Naive thymus-derived CD4-positive, alpha-beta T cell (primary cell): ENCODE measurements around the gene KLF18. TPM values are rescaled to one million over a fixed set of nuclear protein-coding genes. Genes with fewer than 3 reads are reported as not detected.
A peak's percentile ranks its signal among the peaks of the same experiment; 100 is the strongest.

Experiments used
- ATAC-seq: fragments of 150-1000 bp; cut with Tn5 transposase; 2 replicates; pipeline ENCODE4 v1.10.0; 2021; ENCODE audit warnings: mild to moderate bottlenecking, moderate library complexity
- CTCF ChIA-PET: fragments of 350-600 bp; sonication (Branson Sonifier 250); formaldehyde crosslinking; loops from one replicate; lab custom pipeline; 2021; ENCODE audit warnings: antibody characterized with exemption; lab: Charles Lee
- POLR2A ChIA-PET: fragments of 350-600 bp; sonication (Branson Sonifier 250); formaldehyde crosslinking; loops from one replicate; lab custom pipeline; 2021; ENCODE audit warnings: antibody characterized with exemption, inconsistent platforms; lab: Charles Lee
- DNase-seq, 9 donors: peaks; one replicate each; pipeline versions ENCODE4 v3.0.0 to v3.0.0-alpha.2; 2020 to 2022; ENCODE audit warnings: mixed read lengths in 1 of 9
- H3K27ac ChIP-seq: one replicate; pipeline ENCODE4 v1.7.0; 2013; ENCODE audit warnings: mild to moderate bottlenecking, low read depth, low read length, moderate library complexity
- H3K27me3 ChIP-seq, 2 donors: one replicate each; pipeline ENCODE4 v1.7.0; 2013; ENCODE audit warnings: low read length in 2 of 2, mild to moderate bottlenecking in 2 of 2, moderate library complexity in 2 of 2; ENCODE audit not compliant: control insufficient read depth in 2 of 2, insufficient read depth in 2 of 2
- H3K36me3 ChIP-seq, 3 experiments: 1 replicate in 2 of 3; 2 replicates in 1 of 3; pipeline ENCODE4 v1.7.0; 2013; ENCODE audit warnings: low read length in 3 of 3, mild to moderate bottlenecking in 3 of 3, moderate library complexity in 1 of 3; ENCODE audit not compliant: insufficient read depth in 3 of 3, control insufficient read depth in 2 of 3
- H3K4me1 ChIP-seq, 2 donors: one replicate each; pipeline ENCODE4 v1.7.0; 2013; ENCODE audit warnings: low read length in 2 of 2, mild to moderate bottlenecking in 2 of 2, moderate library complexity in 1 of 2; ENCODE audit not compliant: control insufficient read depth in 2 of 2, insufficient read depth in 2 of 2
- H3K4me3 ChIP-seq: 2 replicates; pipeline ENCODE4 v1.7.0; 2013; ENCODE audit warnings: mild to moderate bottlenecking, low read length
- H3K9me3 ChIP-seq, 3 experiments: 1 replicate in 2 of 3; 2 replicates in 1 of 3; pipeline ENCODE4 v1.7.0; 2013; ENCODE audit warnings: low read length in 3 of 3; ENCODE audit not compliant: control insufficient read depth in 2 of 3
- H3K27ac Mint-ChIP-seq, 9 donors: one replicate each; pipeline ENCODE4 v1.8.0; 2020 to 2022; ENCODE audit warnings: mixed read lengths in 9 of 9, mild to moderate bottlenecking in 8 of 9, moderate library complexity in 5 of 9, inconsistent platforms in 2 of 9
- H3K27me3 Mint-ChIP-seq, 5 donors: one replicate each; pipeline ENCODE4 v1.8.0; 2021 to 2022; ENCODE audit warnings: mixed read lengths in 5 of 5, mild to moderate bottlenecking in 1 of 5
- H3K36me3 Mint-ChIP-seq, 5 donors: one replicate each; pipeline ENCODE4 v1.8.0; 2020 to 2022; ENCODE audit warnings: mixed read lengths in 5 of 5, mild to moderate bottlenecking in 3 of 5, inconsistent platforms in 1 of 5
- H3K4me1 Mint-ChIP-seq, 7 donors: one replicate each; pipeline ENCODE4 v1.8.0; 2020 to 2022; ENCODE audit warnings: mixed read lengths in 7 of 7, mild to moderate bottlenecking in 3 of 7, inconsistent platforms in 1 of 7
- H3K4me3 Mint-ChIP-seq, 10 donors: one replicate each; pipeline ENCODE4 v1.8.0; 2020 to 2022; ENCODE audit warnings: mild to moderate bottlenecking in 10 of 10, mixed read lengths in 10 of 10, moderate library complexity in 6 of 10, inconsistent platforms in 2 of 10
- H3K9me3 Mint-ChIP-seq, 11 donors: one replicate each; pipeline ENCODE4 v1.8.0; 2020 to 2022; ENCODE audit warnings: mixed read lengths in 11 of 11, mild to moderate bottlenecking in 4 of 11, inconsistent platforms in 1 of 11, moderate library complexity in 1 of 11
- intact Hi-C, 2 donors: fragments of 100-400 bp; cut with micrococcal nuclease; formaldehyde crosslinking; loops; one replicate each; pipeline ENCODE4 v1.15.1; 2023
- polyA plus RNA-seq, 2 donors: library from polyadenylated mRNA; unstranded; fragments of 300-500 nt; fragmentation: Illumina TruSeq; gene quantifications; one replicate each; pipeline ENCODE4 v1.2.3, GENCODE V29; 2021
- total RNA-seq, 6 experiments: library from RNA in 5 of 6; stranded (reverse) in 5 of 6; gene quantifications; 1 replicate in 5 of 6; 2 replicates in 1 of 6; pipeline ENCODE4 v1.2.3 and lab custom pipeline; 2021 to 2026

Gene KLF18
- total and polyA plus RNA-seq, 7 experiments from 2014 or later, result not detected

DNA sequence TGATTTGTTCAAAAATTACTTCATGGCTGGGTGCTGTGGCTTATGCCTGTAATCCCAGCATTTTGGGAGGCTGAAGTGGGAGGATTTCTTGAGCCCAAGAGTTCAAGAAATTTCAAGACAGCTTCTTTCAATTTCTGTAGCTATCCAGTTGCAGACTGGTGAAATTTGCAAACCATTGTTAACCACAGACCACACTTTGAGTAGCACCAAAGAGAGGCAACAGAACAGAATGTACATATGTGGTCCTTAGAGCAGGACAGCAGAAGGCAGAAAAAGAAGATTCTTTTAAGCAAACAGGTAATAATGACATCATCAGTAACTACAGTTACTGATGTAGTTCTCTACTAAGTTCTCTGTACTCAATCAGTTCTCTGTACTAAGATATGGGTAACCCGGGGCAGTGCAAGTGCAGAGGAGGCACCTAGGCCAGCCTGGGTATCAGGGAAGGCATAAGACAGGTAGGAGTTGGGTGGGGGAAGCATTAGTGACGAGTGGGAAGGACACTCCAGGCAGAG, 28.3 kb downstream of the KLF18 start:
- H3K27ac ChIP-seq, result no peak overlapping the region
- Mint-ChIP-seq H3K27ac (peak overlapping the region in 1 of 9 donors; percentile 43), H3K9me3 (no peaks in the 10 kb centered on the region), H3K4me3 (no peak overlapping the region), H3K27me3 (peaks cover 1 to 16% (median 12%) of the 10 kb centered on the region in 5 donors), H3K36me3 (no peaks in the 10 kb centered on the region), H3K4me1 (no peaks in the 10 kb centered on the region)
- H3K4me3 ChIP-seq, result no peak overlapping the region
- H3K9me3 ChIP-seq, result no peaks in the 10 kb centered on the region
- ATAC-seq, result no peak
- no peak for DNase-seq
- no peaks in the 10 kb centered on the region for H3K36me3 ChIP-seq
- intact Hi-C loops, result no loop called here
- no peaks in the 10 kb centered on the region for H3K27me3 ChIP-seq
- POLR2A ChIA-PET, result no interaction called here
- H3K4me1 ChIP-seq, result no peaks in the 10 kb centered on the region
- CTCF ChIA-PET, result no interaction called here

DNA sequence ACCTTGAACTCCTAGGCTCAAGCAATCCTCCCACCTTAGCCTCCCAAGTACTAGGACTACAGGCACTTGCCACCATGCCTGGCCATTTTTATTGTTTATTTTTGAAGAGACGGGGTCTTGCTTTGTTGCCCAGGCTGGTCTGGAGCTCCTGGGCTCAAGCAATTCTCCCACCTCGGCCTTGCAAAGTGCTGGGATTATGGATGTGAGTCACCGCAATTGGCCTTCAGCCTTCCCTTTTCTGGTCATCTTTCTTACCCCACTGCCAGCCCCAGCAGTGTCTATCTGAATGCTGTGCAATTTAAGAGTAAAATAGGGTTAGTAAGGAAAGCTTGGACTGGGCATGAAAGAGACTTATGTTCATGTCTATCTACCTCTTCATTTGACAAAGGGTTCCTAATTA, 28.9 kb downstream of the KLF18 start:
- Histone ChIP-seq H3K36me3 (no peaks in the 10 kb centered on the region), H3K27me3 (no peaks in the 10 kb centered on the region), H3K27ac (no peak overlapping the region), H3K9me3 (no peaks in the 10 kb centered on the region), H3K4me1 (no peaks in the 10 kb centered on the region), H3K4me3 (no peak overlapping the region)
- CTCF ChIA-PET, result no interaction called here
- Mint-ChIP-seq H3K4me1 (no peaks in the 10 kb centered on the region), H3K9me3 (no peaks in the 10 kb centered on the region), H3K4me3 (no peak overlapping the region), H3K36me3 (no peaks in the 10 kb centered on the region), H3K27me3 (peaks cover 8 to 19% (median 13%) of the 10 kb centered on the region in 5 donors), H3K27ac (no peak overlapping the region)
- intact Hi-C loops, result no loop called here
- ATAC-seq (no peak), DNase-seq (no peak)
- POLR2A ChIA-PET, result no interaction called here

DNA sequence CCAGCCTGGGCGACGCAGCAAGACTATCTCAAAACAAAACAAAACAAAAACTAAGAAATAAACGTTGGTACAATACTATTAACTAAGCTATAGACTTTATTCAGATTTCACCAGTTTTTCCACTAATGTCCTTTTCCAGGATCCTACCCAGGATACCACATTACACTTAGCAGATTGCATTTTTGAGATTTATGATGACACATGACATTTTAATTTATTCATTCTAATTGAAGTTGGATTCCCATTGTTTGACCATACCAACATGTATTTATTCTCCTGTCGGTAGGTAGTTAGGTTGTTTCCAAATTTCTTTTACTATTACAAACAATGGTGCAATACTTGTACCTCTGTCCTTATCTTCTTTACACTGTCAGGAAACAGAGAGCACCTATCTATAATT, 29.6 kb downstream of the KLF18 start:
- ChIA-PET POLR2A (no interaction called here), CTCF (interaction anchor here (0.7 kb wide), 1 partner anchor 340 kb away, joined by 4 read pairs; no protein-coding TSS in a partner anchor)
- Mint-ChIP-seq H3K9me3 (no peaks in the 10 kb centered on the region), H3K4me3 (no peak overlapping the region), H3K36me3 (no peaks in the 10 kb centered on the region), H3K27me3 (peaks cover 8 to 20% (median 14%) of the 10 kb centered on the region in 5 donors), H3K4me1 (no peaks in the 10 kb centered on the region), H3K27ac (no peak overlapping the region)
- Histone ChIP-seq H3K4me1 (no peaks in the 10 kb centered on the region), H3K36me3 (no peaks in the 10 kb centered on the region), H3K4me3 (no peak overlapping the region), H3K27ac (no peak overlapping the region), H3K9me3 (no peaks in the 10 kb centered on the region), H3K27me3 (no peaks in the 10 kb centered on the region)
- intact Hi-C loops, result no loop called here
- ATAC-seq, result no peak
- no peak for DNase-seq

DNA sequence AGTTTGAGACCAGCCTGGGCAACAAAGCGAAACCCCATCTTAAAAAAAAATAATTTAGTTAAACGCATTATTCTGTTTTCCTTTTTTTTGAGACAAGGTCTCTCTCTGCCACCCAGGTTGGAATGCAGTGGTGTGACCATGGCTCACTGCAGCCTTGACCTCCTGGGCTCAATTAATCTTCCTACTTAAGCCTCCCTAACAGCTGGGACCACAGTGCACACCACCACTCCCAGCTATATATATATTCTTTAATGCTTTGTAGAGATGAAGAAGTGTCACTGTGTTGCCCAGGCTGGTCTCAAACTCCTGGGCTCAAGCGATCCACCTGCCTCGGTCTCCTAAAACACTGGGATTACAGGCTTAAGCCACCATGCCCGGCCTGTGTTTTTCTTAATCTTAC, 30.5 kb downstream of the KLF18 start:
- H3K27me3 ChIP-seq, result no peaks in the 10 kb centered on the region
- POLR2A ChIA-PET, result no interaction called here
- no peak overlapping the region for H3K27ac Mint-ChIP-seq
- H3K36me3 Mint-ChIP-seq, result no peaks in the 10 kb centered on the region
- no peak overlapping the region for H3K27ac ChIP-seq
- CTCF ChIA-PET, result no interaction called here
- intact Hi-C loops, result no loop called here
- ATAC-seq, result no peak
- no peaks in the 10 kb centered on the region for H3K9me3 ChIP-seq
- H3K4me3 Mint-ChIP-seq, result no peak overlapping the region
- H3K27me3 Mint-ChIP-seq, result peaks cover 13 to 28% (median 22%) of the 10 kb centered on the region in 5 donors
- no peak for DNase-seq
- H3K4me3 ChIP-seq, result no peak overlapping the region
- no peaks in the 10 kb centered on the region for H3K36me3 ChIP-seq
- no peaks in the 10 kb centered on the region for H3K4me1 ChIP-seq
- no peaks in the 10 kb centered on the region for H3K9me3 Mint-ChIP-seq
- H3K4me1 Mint-ChIP-seq, result no peaks in the 10 kb centered on the region

DNA sequence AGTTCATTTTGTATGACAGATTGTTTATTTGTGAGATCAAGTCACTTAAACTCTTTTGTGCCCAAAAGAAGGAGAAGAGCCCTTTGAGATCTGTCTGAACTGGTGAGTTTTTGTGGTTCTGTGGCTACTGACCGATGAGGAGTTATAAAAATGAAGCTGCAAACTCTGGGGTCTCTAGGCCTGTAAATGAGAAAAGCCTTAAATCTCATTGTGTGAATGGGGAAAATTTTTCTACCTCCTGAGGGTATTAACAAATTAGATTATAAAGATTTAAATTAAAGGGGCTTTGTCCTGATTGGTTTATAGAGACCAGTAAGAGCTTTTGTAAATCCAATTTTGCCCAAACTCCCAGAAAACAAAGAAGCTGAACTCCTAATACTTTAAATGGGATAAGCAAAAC, 32.5 kb downstream of the KLF18 start:
- POLR2A ChIA-PET, result no interaction called here
- Histone ChIP-seq H3K27me3 (no peaks in the 10 kb centered on the region), H3K9me3 (no peaks in the 10 kb centered on the region), H3K4me1 (no peaks in the 10 kb centered on the region), H3K36me3 (no peaks in the 10 kb centered on the region), H3K4me3 (no peak overlapping the region), H3K27ac (no peak overlapping the region)
- Mint-ChIP-seq H3K4me3 (no peak overlapping the region), H3K9me3 (no peaks in the 10 kb centered on the region), H3K36me3 (no peaks in the 10 kb centered on the region), H3K27me3 (peaks cover 13 to 33% (median 28%) of the 10 kb centered on the region in 5 donors), H3K27ac (no peak overlapping the region), H3K4me1 (no peaks in the 10 kb centered on the region)
- intact Hi-C loops, result no loop called here
- no peak for ATAC-seq
- DNase-seq, result no peak
- CTCF ChIA-PET, result no interaction called here

DNA sequence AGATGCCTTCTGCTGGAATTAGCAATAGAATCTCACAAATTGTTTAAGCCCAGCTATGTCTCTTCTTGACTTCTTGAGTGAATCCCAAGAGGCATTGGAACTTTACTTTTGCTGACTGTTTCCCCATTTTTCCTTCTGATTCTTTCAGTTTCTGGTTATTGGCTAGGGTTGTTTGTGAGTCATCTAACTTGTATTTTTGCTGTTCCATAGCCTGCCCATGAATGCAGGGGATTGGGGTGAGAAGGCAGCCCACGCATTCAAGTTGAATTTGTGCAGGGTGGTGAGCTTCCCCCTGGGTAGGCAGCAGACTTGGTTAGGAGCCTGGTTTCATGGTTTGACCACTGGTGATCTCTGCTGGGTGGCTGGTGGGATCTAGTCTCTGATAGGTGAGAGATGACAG, 33.2 kb downstream of the KLF18 start:
- H3K36me3 ChIP-seq, result no peaks in the 10 kb centered on the region
- no peaks in the 10 kb centered on the region for H3K9me3 Mint-ChIP-seq
- intact Hi-C loops, result no loop called here
- H3K36me3 Mint-ChIP-seq, result no peaks in the 10 kb centered on the region
- H3K27ac Mint-ChIP-seq, result no peak overlapping the region
- H3K4me1 Mint-ChIP-seq, result no peaks in the 10 kb centered on the region
- no peaks in the 10 kb centered on the region for H3K4me1 ChIP-seq
- ChIA-PET POLR2A (no interaction called here), CTCF (no interaction called here)
- H3K9me3 ChIP-seq, result no peaks in the 10 kb centered on the region
- DNase-seq, result no peak
- H3K4me3 Mint-ChIP-seq, result no peak overlapping the region
- no peaks in the 10 kb centered on the region for H3K27me3 ChIP-seq
- H3K27ac ChIP-seq, result no peak overlapping the region
- ATAC-seq, result no peak
- no peak overlapping the region for H3K4me3 ChIP-seq
- H3K27me3 Mint-ChIP-seq, result peaks cover 13 to 28% (median 23%) of the 10 kb centered on the region in 5 donors

DNA sequence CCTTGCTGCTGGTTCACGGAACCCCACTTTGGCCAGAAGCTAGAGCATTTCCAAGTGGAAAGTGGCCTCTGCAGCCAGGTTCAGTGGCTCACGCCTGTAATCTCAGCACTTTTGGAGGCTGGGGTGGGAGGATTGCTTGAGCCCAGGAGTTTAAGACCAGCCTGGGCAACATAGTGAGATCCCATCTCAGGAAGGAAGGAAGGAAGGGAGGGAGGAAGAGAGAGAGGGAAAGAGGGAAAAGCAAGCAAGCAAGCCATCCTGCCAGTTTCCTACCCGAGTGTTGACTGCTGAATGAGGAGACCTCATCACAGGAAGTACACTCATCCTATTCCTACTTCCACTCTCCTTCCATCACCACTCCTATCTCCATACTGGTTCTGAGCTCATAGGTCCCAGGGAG, 35.6 kb downstream of the KLF18 start:
- no peak overlapping the region for H3K4me3 Mint-ChIP-seq
- ChIA-PET POLR2A (no interaction called here), CTCF (no interaction called here)
- H3K27me3 Mint-ChIP-seq, result peaks cover 13 to 28% (median 23%) of the 10 kb centered on the region in 5 donors
- H3K36me3 Mint-ChIP-seq, result no peaks in the 10 kb centered on the region
- H3K4me1 Mint-ChIP-seq, result no peaks in the 10 kb centered on the region
- no peaks in the 10 kb centered on the region for H3K36me3 ChIP-seq
- ATAC-seq (no peak), DNase-seq (no peak)
- no peak overlapping the region for H3K27ac ChIP-seq
- no peak overlapping the region for H3K4me3 ChIP-seq
- intact Hi-C loops, result no loop called here
- no peaks in the 10 kb centered on the region for H3K9me3 Mint-ChIP-seq
- no peaks in the 10 kb centered on the region for H3K9me3 ChIP-seq
- H3K4me1 ChIP-seq, result no peaks in the 10 kb centered on the region
- H3K27ac Mint-ChIP-seq, result no peak overlapping the region
- no peaks in the 10 kb centered on the region for H3K27me3 ChIP-seq
